Activated naive CD4-positive, alpha-beta T cell treated with anti-CD3 and anti-CD28 coated beads, Interleukin-2, amount 10 ng/mL, durations not matched to agents 7 days and 5 days (primary cell): ENCODE data around the gene CBLC.

Experiments
- CTCF ChIA-PET: fragments of 350-600 bp; sonication (Branson Sonifier 250); formaldehyde crosslinking; loops from one replicate; lab custom pipeline; 2021; ENCODE audit warnings: antibody characterized with exemption; lab: Charles Lee
- DNase-seq: peaks from one replicate; pipeline ENCODE4 v3.0.0-alpha.2; 2020
- H3K27ac Mint-ChIP-seq: one replicate; pipeline ENCODE4 v1.8.0; 2021; ENCODE audit warnings: mild to moderate bottlenecking, moderate library complexity, mixed read lengths
- H3K27me3 Mint-ChIP-seq: one replicate; pipeline ENCODE4 v1.8.0; 2021; ENCODE audit warnings: mild to moderate bottlenecking, mixed read lengths
- H3K36me3 Mint-ChIP-seq: one replicate; pipeline ENCODE4 v1.8.0; 2021; ENCODE audit warnings: mixed read lengths
- H3K4me1 Mint-ChIP-seq: one replicate; pipeline ENCODE4 v1.8.0; 2021; ENCODE audit warnings: mixed read lengths
- H3K4me3 Mint-ChIP-seq: one replicate; pipeline ENCODE4 v1.8.0; 2021; ENCODE audit warnings: mild to moderate bottlenecking, moderate library complexity, mixed read lengths
- H3K9me3 Mint-ChIP-seq: one replicate; pipeline ENCODE4 v1.8.0; 2021; ENCODE audit warnings: mixed read lengths

CBLC gene

DNA sequence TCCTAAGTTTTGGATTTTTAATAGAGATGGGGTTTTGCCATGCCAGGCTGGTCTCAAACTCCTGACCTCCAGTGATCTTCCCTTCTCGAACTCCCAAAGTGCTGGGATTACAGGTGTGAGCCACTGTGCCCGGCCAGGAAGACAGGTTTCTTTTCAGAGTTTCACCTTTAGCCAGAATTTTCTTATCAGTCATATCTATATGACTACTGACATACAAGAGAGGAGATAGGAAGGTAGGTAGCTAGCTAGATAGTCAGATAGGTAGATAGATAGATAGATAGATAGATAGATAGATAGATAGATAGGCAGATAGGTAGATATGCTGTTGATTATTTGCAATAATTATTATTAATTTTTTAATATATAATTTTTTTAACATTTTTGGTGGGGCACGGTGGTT is 7.6 kb downstream of the CBLC start:
- no peaks in the 10 kb centered on the region for H3K36me3 Mint-ChIP-seq
- no peak overlapping the region for H3K4me3 Mint-ChIP-seq
- peaks cover 12% of the 10 kb centered on the region for H3K27me3 Mint-ChIP-seq
- H3K27ac Mint-ChIP-seq, result no peak overlapping the region
- peaks cover 4% of the 10 kb centered on the region for H3K4me1 Mint-ChIP-seq
- H3K9me3 Mint-ChIP-seq, result no peaks in the 10 kb centered on the region
- DNase-seq, result no peak
- CTCF ChIA-PET, result interaction anchor here (0.7 to 6.3 kb wide), 20 partner anchors 9 to 96 kb away, joined by 3 to 44 read pairs (median 5); partner anchors contain the start of gene NECTIN2

DNA sequence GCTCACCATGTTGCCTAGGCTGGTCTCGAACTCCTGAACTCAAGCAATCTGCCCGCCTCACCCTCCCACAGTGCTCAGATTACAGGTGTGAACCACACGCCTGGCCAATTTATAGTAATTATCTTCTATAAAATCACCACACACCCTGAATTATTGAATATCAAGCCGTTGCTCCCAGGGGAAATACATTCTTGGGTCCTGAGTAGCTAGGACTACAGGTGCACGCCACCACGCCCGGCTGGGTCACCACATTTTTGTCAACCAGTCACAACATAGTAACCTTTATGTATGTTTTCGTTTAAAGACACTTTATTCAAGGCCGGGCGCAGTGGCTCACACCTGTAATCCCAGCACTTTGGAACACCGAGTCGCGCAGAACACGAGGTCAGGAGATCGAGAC is 8.3 kb downstream of the CBLC start:
- CTCF ChIA-PET, result interaction anchor here (1.3 to 1.9 kb wide), 4 partner anchors 11 to 60 kb away, joined by 4 to 7 read pairs (median 5); partner anchors contain the start of gene NECTIN2

DNA sequence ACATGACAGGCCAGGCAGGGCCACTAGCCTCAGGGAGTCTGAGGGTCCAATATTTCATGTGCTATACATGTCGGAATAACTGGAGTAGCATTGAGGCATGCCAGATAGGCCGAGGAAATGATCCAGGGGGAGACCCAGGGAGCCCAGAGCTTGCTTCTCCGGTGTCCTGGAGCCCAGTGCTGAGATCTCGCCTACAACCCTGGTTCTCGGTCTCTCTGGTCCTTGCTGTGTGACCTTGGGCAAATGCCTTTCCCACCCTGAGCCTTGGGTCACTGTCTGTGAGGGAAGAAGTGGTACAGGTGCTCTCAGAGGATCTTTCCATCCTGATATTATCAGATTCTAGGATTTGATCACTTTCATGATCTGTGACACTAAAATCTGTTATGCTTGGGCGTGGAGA is 11.3 kb downstream of the CBLC start:
- H3K27ac Mint-ChIP-seq, result no peak overlapping the region
- H3K36me3 Mint-ChIP-seq, result no peaks in the 10 kb centered on the region
- peaks cover 4% of the 10 kb centered on the region for H3K4me1 Mint-ChIP-seq
- no peaks in the 10 kb centered on the region for H3K9me3 Mint-ChIP-seq
- H3K27me3 Mint-ChIP-seq, result peaks cover 15% of the 10 kb centered on the region
- no peak overlapping the region for H3K4me3 Mint-ChIP-seq
- DNase-seq, result no peak
- CTCF ChIA-PET, result interaction anchor here (1.4 kb wide), 1 partner anchor 55 kb away, joined by 3 read pairs; no protein-coding TSS in a partner anchor

More for the DNA sequence above, 8.3 kb downstream of the CBLC start:
- peaks cover 12% of the 10 kb centered on the region for H3K27me3 Mint-ChIP-seq
- H3K36me3 Mint-ChIP-seq, result no peaks in the 10 kb centered on the region
- no peak for DNase-seq
- H3K27ac Mint-ChIP-seq, result no peak overlapping the region
- H3K9me3 Mint-ChIP-seq, result no peaks in the 10 kb centered on the region
- H3K4me3 Mint-ChIP-seq, result no peak overlapping the region
- peaks cover 4% of the 10 kb centered on the region for H3K4me1 Mint-ChIP-seq

DNA sequence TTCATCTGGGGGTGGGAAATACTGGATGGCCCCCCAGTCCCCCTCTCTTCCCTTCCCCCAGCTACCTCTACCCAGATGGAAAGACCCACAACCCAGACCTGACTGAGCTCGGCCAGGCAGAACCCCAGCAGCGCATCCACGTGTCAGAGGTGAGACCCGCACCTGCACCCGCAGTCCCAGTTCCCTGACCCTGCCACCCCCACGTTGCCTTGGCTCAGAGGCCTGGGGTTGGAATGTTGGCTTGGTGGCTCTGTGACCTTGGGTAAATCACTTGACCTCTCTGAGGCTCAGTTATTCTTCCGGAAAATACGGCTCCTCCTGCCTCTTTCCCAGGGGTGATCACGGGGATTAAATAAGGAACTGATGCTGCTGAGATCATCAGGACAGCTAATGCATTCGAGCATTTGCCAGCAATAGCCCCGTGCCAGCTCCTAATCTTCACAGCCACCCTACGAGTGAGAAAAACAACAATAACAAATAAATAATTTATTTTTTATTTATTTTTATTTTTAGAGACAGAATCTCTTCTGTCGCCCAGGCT is 12.3 kb downstream of the CBLC start:
- Mint-ChIP-seq H3K27ac (no peak overlapping the region), H3K36me3 (no peaks in the 10 kb centered on the region), H3K4me3 (no peak overlapping the region), H3K9me3 (no peaks in the 10 kb centered on the region), H3K27me3 (peaks cover 9% of the 10 kb centered on the region), H3K4me1 (no peaks in the 10 kb centered on the region)
- DNase-seq, result no peak
- CTCF ChIA-PET, result interaction anchor here (1.4 to 2.1 kb wide), 2 partner anchors 54 to 66 kb away, joined by 3 to 10 read pairs; no protein-coding TSS in a partner anchor

DNA sequence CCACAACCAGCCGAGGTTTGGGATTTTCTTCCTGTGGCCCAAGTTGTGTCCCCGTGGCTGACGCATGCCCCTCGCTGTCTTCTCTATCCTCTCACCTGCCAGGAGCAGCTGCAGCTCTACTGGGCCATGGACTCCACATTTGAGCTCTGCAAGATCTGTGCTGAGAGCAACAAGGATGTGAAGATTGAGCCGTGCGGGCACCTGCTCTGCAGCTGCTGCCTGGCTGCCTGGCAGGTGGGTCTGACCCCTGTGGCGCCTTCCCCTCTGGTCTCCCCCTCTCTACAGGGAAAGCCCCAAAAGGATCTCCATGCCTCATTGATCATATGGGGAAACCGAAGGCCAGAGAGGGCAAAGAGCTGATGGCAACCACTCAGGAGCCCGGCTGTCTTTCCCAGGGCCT is 14.6 kb downstream of the CBLC start:
- DNase-seq, result no peak
- CTCF ChIA-PET, result interaction anchor here (1.0 to 3.5 kb wide), 2 partner anchors 8 to 22 kb away, joined by 4 to 16 read pairs; no protein-coding TSS in a partner anchor
- H3K4me1 Mint-ChIP-seq, result peaks cover 18% of the 10 kb centered on the region
- no peak overlapping the region for H3K27ac Mint-ChIP-seq
- peaks cover 9% of the 10 kb centered on the region for H3K27me3 Mint-ChIP-seq
- H3K9me3 Mint-ChIP-seq, result no peaks in the 10 kb centered on the region
- H3K36me3 Mint-ChIP-seq, result no peaks in the 10 kb centered on the region
- no peak overlapping the region for H3K4me3 Mint-ChIP-seq

DNA sequence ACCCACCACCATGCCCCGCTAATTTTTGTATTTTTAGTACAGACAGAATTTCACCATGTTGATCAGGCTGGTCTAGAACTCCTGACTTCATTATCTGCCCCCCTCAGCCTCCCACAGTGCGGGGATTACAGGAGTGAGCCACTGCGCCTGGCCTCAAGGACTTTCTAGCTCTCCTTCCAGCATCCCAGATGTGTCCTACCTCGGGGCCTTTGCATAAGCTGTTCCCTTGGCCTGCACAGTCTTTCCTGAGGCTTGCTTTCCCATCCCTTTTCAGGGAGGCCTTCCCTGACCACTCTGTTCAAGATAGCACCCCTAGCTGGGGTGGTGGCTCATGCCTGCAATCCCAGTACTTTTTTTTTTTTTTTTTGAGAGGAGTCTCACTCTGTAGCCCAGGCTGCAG is 16.9 kb downstream of the CBLC start:
- CTCF ChIA-PET, result interaction anchor here (1.4 to 3.5 kb wide), 2 partner anchors 11 to 50 kb away, joined by 3 to 16 read pairs; no protein-coding TSS in a partner anchor
- no peak overlapping the region for H3K4me3 Mint-ChIP-seq

DNA sequence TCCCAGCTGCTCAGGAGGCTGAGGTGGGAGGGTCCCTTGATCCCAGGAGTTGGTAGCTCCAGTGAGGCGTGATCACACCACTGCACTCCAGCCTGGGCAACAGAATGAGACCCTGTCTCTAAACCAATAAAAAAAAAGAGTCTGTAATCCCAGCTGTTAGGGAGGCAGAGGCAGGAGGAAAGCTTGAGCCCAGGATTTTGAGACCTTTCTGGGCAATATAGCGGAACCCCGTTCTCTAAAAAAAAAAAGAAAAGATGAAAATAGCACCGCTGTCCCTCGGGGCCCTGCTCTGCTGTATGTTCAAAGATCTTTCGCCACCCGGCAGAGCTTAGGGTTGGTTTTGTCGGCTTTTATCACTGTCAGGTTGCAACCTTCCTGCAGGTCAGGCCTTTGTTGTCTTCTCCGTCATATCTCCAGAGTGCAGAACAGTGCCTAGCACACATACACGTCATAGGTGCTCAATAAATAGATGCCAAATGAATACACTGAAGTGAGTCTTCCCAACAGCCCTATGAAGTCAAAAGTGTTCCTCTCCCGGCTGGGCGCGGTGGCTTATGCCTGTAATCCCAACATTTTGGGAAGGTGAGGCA is 17.8 kb downstream of the CBLC start:
- Mint-ChIP-seq H3K4me1 (peaks cover 33% of the 10 kb centered on the region), H3K27ac (peak overlapping the region; percentile 3), H3K9me3 (no peaks in the 10 kb centered on the region), H3K36me3 (no peaks in the 10 kb centered on the region), H3K4me3 (no peak overlapping the region), H3K27me3 (peaks cover 15% of the 10 kb centered on the region)
- DNase-seq, result no peak
- CTCF ChIA-PET, result interaction anchor here (1.4 to 3.5 kb wide), 2 partner anchors 12 to 49 kb away, joined by 3 to 16 read pairs; no protein-coding TSS in a partner anchor

More for the DNA sequence above, 16.9 kb downstream of the CBLC start:
- no peak for DNase-seq
- H3K4me1 Mint-ChIP-seq, result peaks cover 28% of the 10 kb centered on the region
- no peaks in the 10 kb centered on the region for H3K36me3 Mint-ChIP-seq
- H3K27ac Mint-ChIP-seq, result no peak overlapping the region
- H3K9me3 Mint-ChIP-seq, result no peaks in the 10 kb centered on the region
- H3K27me3 Mint-ChIP-seq, result peaks cover 15% of the 10 kb centered on the region

DNA sequence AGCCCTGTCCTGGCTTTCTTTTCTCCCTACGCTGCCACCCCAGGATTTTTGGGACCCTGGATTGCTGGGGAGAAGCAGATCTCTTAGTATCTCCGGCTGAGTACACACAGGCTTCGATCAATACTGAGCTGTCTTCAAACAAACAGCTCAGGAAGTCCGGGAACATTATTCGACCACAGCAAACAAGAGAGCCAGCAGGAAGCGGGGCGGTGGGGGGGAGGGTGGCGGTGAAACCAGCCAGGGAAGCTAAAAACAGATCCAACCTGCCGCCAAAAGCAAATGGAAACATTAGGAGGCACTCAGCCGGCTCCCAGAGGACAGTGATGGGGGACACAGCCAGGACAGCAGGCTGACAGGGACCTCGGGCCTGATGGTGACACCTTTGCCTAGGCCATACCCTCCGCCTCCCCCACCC is 19.0 kb downstream of the CBLC start:
- Mint-ChIP-seq H3K27ac (peak overlapping the region; percentile 56), H3K36me3 (no peaks in the 10 kb centered on the region)

DNA sequence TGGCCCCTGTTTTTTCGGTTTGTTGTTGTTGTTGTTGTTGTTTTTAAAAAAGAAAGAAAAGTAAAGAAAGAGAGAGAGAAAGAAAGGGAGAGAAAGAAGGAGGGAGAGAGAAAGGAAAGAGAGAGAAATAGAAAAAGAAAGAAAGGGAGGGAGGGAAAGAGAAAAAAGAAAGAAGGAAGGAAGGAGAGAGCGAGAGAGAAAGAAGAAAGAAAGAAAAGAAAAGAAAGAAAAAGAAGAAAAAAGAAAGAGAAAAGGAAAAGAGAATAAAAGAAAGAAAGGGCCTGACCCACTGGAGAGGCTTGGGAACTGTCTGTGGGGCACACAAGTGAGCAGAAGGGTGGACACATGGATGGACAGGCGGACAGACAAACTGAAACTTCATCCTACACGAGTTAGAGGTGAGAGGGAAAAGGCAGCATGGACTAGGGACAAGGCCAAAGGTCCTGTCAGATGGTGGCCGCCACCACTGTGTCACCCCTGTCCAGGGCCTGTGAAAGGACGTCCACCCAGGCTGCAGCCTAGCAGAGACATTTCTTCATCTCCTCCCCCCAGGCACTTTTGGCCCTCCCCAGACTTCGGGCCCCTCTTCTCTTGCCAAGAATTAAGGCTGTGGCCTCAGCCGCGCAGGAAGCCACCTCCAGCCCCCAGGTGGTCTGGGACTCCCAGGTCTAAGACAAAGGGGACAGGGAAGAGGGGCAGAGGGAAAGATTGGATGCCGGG is 22.1 kb downstream of the CBLC start:
- Mint-ChIP-seq H3K4me3 (no peak overlapping the region), H3K27me3 (peaks cover 20% of the 10 kb centered on the region), H3K9me3 (no peaks in the 10 kb centered on the region), H3K27ac (no peak overlapping the region), H3K36me3 (no peaks in the 10 kb centered on the region), H3K4me1 (peaks cover 34% of the 10 kb centered on the region)
- DNase-seq, result no peak
- CTCF ChIA-PET, result interaction anchor here (2.2 kb wide), 2 partner anchors 15 to 76 kb away, joined by 6 to 17 read pairs; no protein-coding TSS in a partner anchor

More for the DNA sequence above, 19.0 kb downstream of the CBLC start:
- DNase-seq, result peak; percentile 34
- H3K9me3 Mint-ChIP-seq, result no peaks in the 10 kb centered on the region
- peaks cover 34% of the 10 kb centered on the region for H3K4me1 Mint-ChIP-seq
- peaks cover 15% of the 10 kb centered on the region for H3K27me3 Mint-ChIP-seq
- CTCF ChIA-PET, result interaction anchor here (1.3 to 1.6 kb wide), 2 partner anchors 10 to 12 kb away, joined by 3 to 6 read pairs; no protein-coding TSS in a partner anchor
- no peak overlapping the region for H3K4me3 Mint-ChIP-seq

DNA sequence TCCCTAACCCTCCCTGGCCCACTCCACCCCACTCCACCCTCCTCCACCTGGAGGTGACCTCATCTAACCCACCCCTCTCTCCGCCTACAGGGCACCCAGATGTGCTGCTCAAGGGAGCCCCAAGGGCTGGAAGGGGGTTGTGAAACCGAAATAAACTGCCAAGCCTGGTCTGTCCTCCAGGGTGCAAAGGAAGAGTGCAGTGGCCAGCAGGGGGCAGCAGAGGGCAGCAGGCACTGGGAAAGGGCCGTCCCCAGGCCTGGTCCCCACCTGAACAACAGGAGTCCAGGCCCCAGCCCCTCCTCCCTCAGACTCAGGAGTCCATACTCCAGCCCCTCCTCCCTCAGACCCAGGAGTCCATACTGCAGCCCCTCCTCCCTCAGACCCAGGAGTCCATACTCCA is 22.8 kb downstream of the CBLC start:
- H3K27me3 Mint-ChIP-seq, result peaks cover 20% of the 10 kb centered on the region
- peaks cover 34% of the 10 kb centered on the region for H3K4me1 Mint-ChIP-seq
- CTCF ChIA-PET, result no interaction called here
- no peak overlapping the region for H3K27ac Mint-ChIP-seq
- DNase-seq, result peak; percentile 93
- H3K4me3 Mint-ChIP-seq, result no peak overlapping the region
- no peaks in the 10 kb centered on the region for H3K36me3 Mint-ChIP-seq
- H3K9me3 Mint-ChIP-seq, result no peaks in the 10 kb centered on the region

DNA sequence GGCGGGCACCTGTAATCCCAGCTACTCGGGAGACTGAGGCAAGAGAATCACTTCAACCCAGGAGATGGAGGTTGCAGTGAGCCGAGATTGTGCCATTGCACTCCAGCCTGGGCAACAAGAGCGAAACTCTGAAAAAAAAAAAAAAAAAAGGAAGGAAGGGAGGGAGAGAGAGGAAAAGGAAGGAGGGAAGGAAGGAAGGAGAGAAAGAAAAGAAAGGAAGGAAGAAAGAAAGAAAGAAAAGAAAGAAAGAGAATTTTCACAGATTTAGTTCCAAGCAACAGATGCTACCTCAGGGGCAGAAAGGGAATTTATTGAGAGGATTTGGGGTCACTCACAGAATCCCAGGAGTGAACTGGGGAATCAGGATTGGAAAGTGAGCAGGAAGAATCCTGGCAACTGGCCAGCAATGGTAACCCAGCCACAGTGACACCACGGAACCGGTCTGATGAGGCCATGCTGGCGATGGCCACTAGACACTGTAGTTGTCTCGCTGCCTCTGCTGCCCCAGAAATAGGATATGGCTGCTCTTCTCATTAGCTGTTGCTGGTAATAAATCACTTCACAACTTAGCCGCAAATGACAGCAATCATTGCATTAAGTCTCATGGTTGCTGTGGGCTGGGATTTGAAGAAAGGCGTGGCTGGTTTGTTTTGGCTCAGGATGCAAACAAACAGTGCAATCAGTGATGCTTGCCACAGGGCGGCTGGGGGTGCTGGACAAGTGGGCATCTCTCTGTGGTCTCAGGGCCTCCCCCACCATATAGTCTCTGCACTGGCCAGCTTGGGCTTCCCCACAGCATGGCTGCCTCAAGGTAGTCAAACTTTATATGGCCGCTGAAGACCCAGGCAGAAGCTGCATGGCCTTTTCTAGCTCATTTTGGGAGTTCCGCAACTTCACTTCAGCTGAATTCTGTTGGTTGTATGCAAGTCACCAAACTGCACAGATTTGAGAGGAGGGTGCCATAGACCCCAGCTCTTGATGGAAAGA is 26.0 kb downstream of the CBLC start:
- H3K36me3 Mint-ChIP-seq, result no peaks in the 10 kb centered on the region
- CTCF ChIA-PET, result interaction anchor here (0.5 to 1.9 kb wide), 8 partner anchors 13 to 523 kb away, joined by 3 to 6 read pairs (median 4); no protein-coding TSS in a partner anchor
- no peak for DNase-seq
- H3K4me3 Mint-ChIP-seq, result no peak overlapping the region
- H3K4me1 Mint-ChIP-seq, result peaks cover 8% of the 10 kb centered on the region
- no peak overlapping the region for H3K27ac Mint-ChIP-seq
- peaks cover 44% of the 10 kb centered on the region for H3K27me3 Mint-ChIP-seq
- H3K9me3 Mint-ChIP-seq, result no peaks in the 10 kb centered on the region

DNA sequence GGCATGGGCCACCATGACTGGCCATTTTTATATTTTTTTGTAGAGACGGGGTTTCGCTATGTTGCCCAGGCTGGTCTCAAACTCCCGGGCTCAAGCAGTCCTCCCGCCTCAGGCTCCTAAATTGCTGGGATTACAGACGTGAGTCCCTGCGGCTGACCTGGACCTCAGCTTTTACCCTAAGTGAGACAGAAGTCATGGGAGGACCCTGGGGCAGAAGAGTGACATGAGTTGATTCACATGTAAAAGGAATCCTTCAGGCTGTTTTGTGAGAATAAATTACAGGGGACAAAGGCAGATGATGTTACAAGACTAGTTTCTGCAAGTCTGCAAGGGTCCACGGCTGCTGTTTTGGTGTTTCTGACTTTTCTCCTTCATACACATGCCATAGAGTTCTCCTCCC is 28.6 kb downstream of the CBLC start:
- DNase-seq, result no peak
- CTCF ChIA-PET, result interaction anchor here (2.6 kb wide), 1 partner anchor 22 kb away, joined by 10 read pairs; no protein-coding TSS in a partner anchor

DNA sequence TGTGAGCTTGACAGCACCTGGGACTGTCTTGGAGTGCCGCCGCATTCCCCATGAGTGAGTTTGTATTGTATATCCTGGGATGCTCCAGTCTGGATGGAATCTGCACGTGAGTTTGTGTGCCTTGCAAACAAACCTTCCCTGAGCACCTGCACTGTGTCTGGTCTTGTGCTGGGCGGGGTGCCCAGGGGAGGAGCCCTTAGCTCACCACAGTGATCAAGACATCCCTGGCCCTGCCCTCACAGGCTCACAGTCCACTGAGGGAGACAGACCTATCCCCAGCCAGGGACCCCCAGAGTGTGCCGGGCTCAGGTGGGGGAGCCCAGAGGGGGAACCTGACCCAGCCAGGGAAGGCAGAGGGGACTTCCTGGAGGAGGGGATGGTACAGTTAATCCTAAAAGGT is 29.5 kb downstream of the CBLC start:
- no peaks in the 10 kb centered on the region for H3K4me1 Mint-ChIP-seq
- H3K36me3 Mint-ChIP-seq, result no peaks in the 10 kb centered on the region
- H3K27me3 Mint-ChIP-seq, result peaks cover 58% of the 10 kb centered on the region
- no peaks in the 10 kb centered on the region for H3K9me3 Mint-ChIP-seq
- DNase-seq, result no peak
- no peak overlapping the region for H3K27ac Mint-ChIP-seq
- CTCF ChIA-PET, result interaction anchor here (0.6 to 2.6 kb wide), 5 partner anchors 8 to 151 kb away, joined by 3 to 10 read pairs (median 3); no protein-coding TSS in a partner anchor
- H3K4me3 Mint-ChIP-seq, result no peak overlapping the region

More for the DNA sequence above, 28.6 kb downstream of the CBLC start:
- Mint-ChIP-seq H3K27me3 (peaks cover 61% of the 10 kb centered on the region), H3K4me3 (no peak overlapping the region), H3K36me3 (no peaks in the 10 kb centered on the region), H3K27ac (no peak overlapping the region), H3K4me1 (no peaks in the 10 kb centered on the region), H3K9me3 (no peaks in the 10 kb centered on the region)
